IMR-90 (cell line): ENCODE data around the gene C1orf159. TPM values are rescaled to one million over a fixed set of nuclear protein-coding genes. Genes with fewer than 3 reads are reported as not detected.

ENCODE experiments used
- ATAC-seq: fragments of 200-7000 bp; cut with Tn5 transposase; 2 replicates; pipeline ENCODE4 v1.9.1; 2020; ENCODE audit warnings: low read depth, mild to moderate bottlenecking, moderate library complexity
- BruUV-seq: library from RNA; stranded (reverse); fragments of 400-500 nt; replicated peaks from 2 replicates; lab custom pipeline; 2021; lab: Mats Ljungman, UMichigan
- CTCF ChIA-PET: fragments of 300-600 bp; formaldehyde crosslinking; extraction: SDS; loops from one replicate; lab custom pipeline; 2021; ENCODE audit warnings: antibody characterized with exemption; lab: Yijun Ruan, JAX
- POLR2A ChIA-PET: fragments of 300-600 bp; sonication (Branson Sonifier 250); formaldehyde crosslinking; loops from one replicate; lab custom pipeline; 2022; ENCODE audit warnings: antibody characterized with exemption; ENCODE audit not compliant: unreplicated experiment; lab: Charles Lee
- DNase-seq: peaks from one replicate; pipeline ENCODE4 v3.0.0; 2013
- H2AFZ ChIP-seq: replicated peaks from 2 replicates; pipeline ENCODE3; 2013; ENCODE audit warnings: low read length, mild to moderate bottlenecking; ENCODE audit not compliant: poor library complexity
- H2AK5ac ChIP-seq: 2 replicates; pipeline ENCODE4 v1.6.1; 2013; ENCODE audit warnings: low read depth, low read length, inconsistent platforms
- H2AK9ac ChIP-seq: replicated peaks from 2 replicates; pipeline ENCODE3; 2013; ENCODE audit warnings: mild to moderate bottlenecking, low read depth, low read length, moderate library complexity; ENCODE audit not compliant: poor library complexity
- H2BK120ac ChIP-seq: 2 replicates; pipeline ENCODE4 v1.6.1; 2013; ENCODE audit warnings: low read depth, low read length, inconsistent platforms
- H2BK15ac ChIP-seq: 3 replicates; pipeline ENCODE4 v1.6.1; 2013; ENCODE audit warnings: low read depth, low read length, inconsistent platforms
- H2BK20ac ChIP-seq: 2 replicates; pipeline ENCODE4 v1.6.1; 2013; ENCODE audit warnings: low read depth, mild to moderate bottlenecking, inconsistent platforms, low read length, moderate library complexity
- H2BK5ac ChIP-seq: 2 replicates; pipeline ENCODE4 v1.6.1; 2013; ENCODE audit warnings: mild to moderate bottlenecking, low read depth, low read length, inconsistent platforms; ENCODE audit not compliant: poor library complexity, severe bottlenecking
- H3K14ac ChIP-seq: replicated peaks from 2 replicates; pipeline ENCODE4 v1.6.1; 2013; ENCODE audit warnings: low read depth, low read length, inconsistent platforms
- H3K18ac ChIP-seq: 2 replicates; pipeline ENCODE4 v1.6.1; 2013; ENCODE audit warnings: low read depth, low read length, control low read depth
- H3K23ac ChIP-seq: 2 replicates; pipeline ENCODE4 v1.6.1; 2013; ENCODE audit warnings: low read depth, low read length, inconsistent platforms
- H3K27ac ChIP-seq: 2 replicates; pipeline ENCODE4 v1.5.1; 2013; ENCODE audit warnings: mild to moderate bottlenecking, control low read depth, low read length; ENCODE audit not compliant: insufficient read depth
- H3K27me3 ChIP-seq: 2 replicates; pipeline ENCODE4 v1.6.1; 2013; ENCODE audit warnings: low read length; ENCODE audit not compliant: control insufficient read depth, insufficient read depth
- H3K36me3 ChIP-seq: 2 replicates; pipeline ENCODE4 v1.6.1; 2013; ENCODE audit warnings: low read length, mixed read lengths; ENCODE audit not compliant: control insufficient read depth, insufficient read depth
- H3K4ac ChIP-seq: 2 replicates; pipeline ENCODE4 v1.6.1; 2013; ENCODE audit warnings: low read depth, low read length, inconsistent platforms
- H3K4me1 ChIP-seq: 2 replicates; pipeline ENCODE4 v1.6.1; 2013; ENCODE audit warnings: low read length, mixed read lengths; ENCODE audit not compliant: control insufficient read depth, insufficient read depth
- H3K4me2 ChIP-seq: 2 replicates; pipeline ENCODE4 v1.6.1; 2013; ENCODE audit warnings: low read depth, mild to moderate bottlenecking, control low read depth, low read length, moderate library complexity
- H3K4me3 ChIP-seq: 2 replicates; pipeline ENCODE4 v1.5.1; 2013; ENCODE audit warnings: low read depth, mild to moderate bottlenecking, control low read depth, low read length, moderate library complexity; ENCODE audit not compliant: insufficient read depth
- H3K56ac ChIP-seq: 2 replicates; pipeline ENCODE4 v1.6.1; 2013; ENCODE audit warnings: low read length, inconsistent platforms; ENCODE audit not compliant: insufficient read depth; ENCODE audit errors: extremely low read depth
- H3K79me1 ChIP-seq, 2 experiments: 2 replicates each; pipeline ENCODE4 v1.6.1; 2013; ENCODE audit warnings: low read length in 2 of 2, inconsistent platforms in 1 of 2, low read depth in 1 of 2
- H3K9ac ChIP-seq: 2 replicates; pipeline ENCODE4 v1.6.1; 2013; ENCODE audit warnings: low read depth, low read length, control low read depth
- H3K9me1 ChIP-seq: 2 replicates; pipeline ENCODE4 v1.6.1; 2013; ENCODE audit warnings: low read length, inconsistent platforms; ENCODE audit not compliant: insufficient read depth
- H3K9me3 ChIP-seq: 2 replicates; pipeline ENCODE4 v1.6.1; 2013; ENCODE audit warnings: low read length; ENCODE audit not compliant: control insufficient read depth, insufficient read depth
- H4K20me1 ChIP-seq: 2 replicates; pipeline ENCODE4 v1.6.1; 2013; ENCODE audit warnings: low read length, inconsistent platforms; ENCODE audit not compliant: insufficient read depth
- H4K5ac ChIP-seq: 2 replicates; pipeline ENCODE4 v1.6.1; 2013; ENCODE audit warnings: mild to moderate bottlenecking, low read depth, low read length, control low read depth
- H4K8ac ChIP-seq, 2 experiments: 2 replicates each; pipeline ENCODE4 v1.6.1; 2013; ENCODE audit warnings: low read depth in 2 of 2, low read length in 2 of 2, control low read depth in 1 of 2, inconsistent platforms in 1 of 2
- H4K91ac ChIP-seq: 2 replicates; pipeline ENCODE4 v1.6.1; 2013; ENCODE audit warnings: low read depth, low read length, inconsistent platforms; ENCODE audit not compliant: insufficient read depth
- BHLHE40 ChIP-seq: fragments of 150-350 bp; IDR thresholded peaks from 2 replicates; pipeline ENCODE4 v1.6.1; 2016; ENCODE audit warnings: mild to moderate bottlenecking, low read depth, low read length
- CHD1 ChIP-seq: IDR thresholded peaks from 2 replicates; pipeline ENCODE4 v1.6.1; 2012; ENCODE audit warnings: low read depth, low read length, improper control_type of control experiment
- MAZ ChIP-seq: IDR thresholded peaks from 2 replicates; pipeline ENCODE4 v1.6.1; 2012; ENCODE audit warnings: low read depth, mild to moderate bottlenecking, low read length, improper control_type of control experiment, moderate library complexity, borderline replicate concordance
- MXI1 ChIP-seq: IDR thresholded peaks from 2 replicates; pipeline ENCODE4 v1.6.1; 2012; ENCODE audit warnings: low read depth, mild to moderate bottlenecking, low read length, moderate library complexity, borderline replicate concordance
- NFE2L2 ChIP-seq: fragments of 150-350 bp; IDR thresholded peaks from 2 replicates; pipeline ENCODE4 v1.6.1; 2016; ENCODE audit warnings: low read depth, mild to moderate bottlenecking, low read length
- POLR2A ChIP-seq: IDR thresholded peaks from 2 replicates; pipeline ENCODE4 v1.6.1; 2012; ENCODE audit warnings: mild to moderate bottlenecking, low read depth, low read length
- RFX5 ChIP-seq: IDR thresholded peaks from 2 replicates; pipeline ENCODE4 v1.8.0; 2012; ENCODE audit warnings: low read depth, mild to moderate bottlenecking, low read length, moderate library complexity
- SMC3 ChIP-seq: fragments of 150-350 bp; IDR thresholded peaks from 2 replicates; pipeline ENCODE4 v1.6.1; 2016; ENCODE audit warnings: low read depth, mild to moderate bottlenecking, antibody characterized with exemption, low read length, moderate library complexity
- USF2 ChIP-seq: fragments of 150-350 bp; IDR thresholded peaks from 2 replicates; pipeline ENCODE4 v1.6.1; 2017; ENCODE audit warnings: mild to moderate bottlenecking, antibody characterized with exemption, low read length, low read depth
- WGBS, 2 experiments: methylation state at CpG; one replicate each; pipeline versions ENCODE4 v1.1.5 to v1.1.7; 2013; ENCODE audit warnings: missing lambda C conversion rate in 2 of 2; ENCODE audit not compliant: insufficient read length in 1 of 2; ENCODE audit errors: extremely low coverage in 2 of 2; 5-methylcytosine and 5-hydroxymethylcytosine counted together
- dilution Hi-C: fragments of 300-500 bp; cut with HindIII; formaldehyde crosslinking; loops from one replicate; pipeline ENCODE4 v1.14.3; 2018; ENCODE audit warnings: low sequenced_read_pairs; ENCODE audit not compliant: unreplicated experiment
- in situ Hi-C: fragments of 300-500 bp; cut with MboI; formaldehyde crosslinking; loops from 3 replicates; pipeline ENCODE4 v1.14.3; 2019; ENCODE audit warnings: low sequenced_read_pairs, inconsistent platforms, mixed read lengths
- intact Hi-C: fragments of 100-400 bp; cut with micrococcal nuclease; formaldehyde crosslinking; loops from 2 replicates; pipeline ENCODE4 v1.10.0; 2022
- polyA plus RNA-seq, 3 experiments: library from polyadenylated mRNA; depleted of rRNA; stranded (reverse); fragments of >200 nt; gene quantifications; 2 replicates each; pipeline ENCODE4 v1.2.3, GENCODE V29; 2012; ENCODE audit warnings: low replicate concordance in 1 of 3
- total RNA-seq: library from RNA; depleted of rRNA; stranded (reverse); fragments of >200 nt; gene quantifications from 2 replicates; pipeline ENCODE4 v1.2.3, GENCODE V29; 2012
- TF ChIP-seq, protein P1 (sequence below): fragments of 150-350 bp; IDR thresholded peaks from 2 replicates; pipeline ENCODE4 v1.6.1; 2016; ENCODE audit warnings: low read depth, mild to moderate bottlenecking, low read length, moderate library complexity, borderline replicate concordance
- TF ChIP-seq, protein P2 (sequence below): conservative IDR thresholded peaks from 2 replicates; pipeline ENCODE4 v1.5.1; 2012; ENCODE audit warnings: mild to moderate bottlenecking, low read depth, low read length, improper control_type of control experiment

The C1orf159 gene
- total and polyA plus RNA-seq, 2 of the 4 experiments (the other 2 are of a cell fraction) = 2.9 to 12.6 TPM

GRCh38 chr1:1144122-1144842 lies 28.4 kb upstream of the C1orf159 start:
- H2AK5ac ChIP-seq = no peak overlapping the region
- H3K9me3 ChIP-seq = 0 out of 2 replicates have a peak, but pooled peaks cover 2% of the 10 kb centered on the region
- H3K4me2 ChIP-seq = no peak overlapping the region
- H3K9ac ChIP-seq = no peak overlapping the region
- intact Hi-C loops = no loop called here
- in situ Hi-C loops = no loop called here
- H2BK15ac ChIP-seq = no peak overlapping the region
- ATAC-seq (no peak), DNase-seq (no peak)
- no peak overlapping the region for H3K14ac ChIP-seq
- no peak overlapping the region for H2BK20ac ChIP-seq
- no peaks in the 10 kb centered on the region for H3K4me1 ChIP-seq
- H3K27me3 ChIP-seq = peaks cover 11% of the 10 kb centered on the region; the same call in 1 of the 2 replicates
- 69% methylated on average over 27 of the region's 42 CpGs; no CpG with 5 or more reads in 1 of the 2 experiments for WGBS, 2 experiments
- H3K79me1 ChIP-seq = no peaks in the 10 kb centered on the region
- no peaks in the 10 kb centered on the region for H3K9me1 ChIP-seq
- no peak overlapping the region for H3K23ac ChIP-seq
- no peak overlapping the region for H4K5ac ChIP-seq
- dilution Hi-C loops = no loop called here
- no peak overlapping the region for H2AFZ ChIP-seq
- H4K8ac ChIP-seq = no peak overlapping the region
- no peak overlapping the region for H3K18ac ChIP-seq
- CTCF ChIA-PET = no interaction called here
- POLR2A ChIA-PET = no interaction called here
- BruUV-seq = no TSS peak
- H3K56ac ChIP-seq = no peak overlapping the region
- H3K4me3 ChIP-seq = no peak overlapping the region
- H2AK9ac ChIP-seq = no peak overlapping the region
- no peak for TF ChIP-seq USF2
- no peak for TF ChIP-seq BHLHE40
- TF ChIP-seq, protein P1, sequence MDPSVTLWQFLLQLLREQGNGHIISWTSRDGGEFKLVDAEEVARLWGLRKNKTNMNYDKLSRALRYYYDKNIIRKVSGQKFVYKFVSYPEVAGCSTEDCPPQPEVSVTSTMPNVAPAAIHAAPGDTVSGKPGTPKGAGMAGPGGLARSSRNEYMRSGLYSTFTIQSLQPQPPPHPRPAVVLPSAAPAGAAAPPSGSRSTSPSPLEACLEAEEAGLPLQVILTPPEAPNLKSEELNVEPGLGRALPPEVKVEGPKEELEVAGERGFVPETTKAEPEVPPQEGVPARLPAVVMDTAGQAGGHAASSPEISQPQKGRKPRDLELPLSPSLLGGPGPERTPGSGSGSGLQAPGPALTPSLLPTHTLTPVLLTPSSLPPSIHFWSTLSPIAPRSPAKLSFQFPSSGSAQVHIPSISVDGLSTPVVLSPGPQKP = no peak
- TF ChIP-seq RFX5 = no peak
- no peak for TF ChIP-seq MAZ
- no peak for TF ChIP-seq CHD1
- TF ChIP-seq MXI1 = no peak
- TF ChIP-seq NFE2L2 = no peak
- no peak for TF ChIP-seq POLR2A
- TF ChIP-seq SMC3 = no peak
- TF ChIP-seq, protein P2, sequence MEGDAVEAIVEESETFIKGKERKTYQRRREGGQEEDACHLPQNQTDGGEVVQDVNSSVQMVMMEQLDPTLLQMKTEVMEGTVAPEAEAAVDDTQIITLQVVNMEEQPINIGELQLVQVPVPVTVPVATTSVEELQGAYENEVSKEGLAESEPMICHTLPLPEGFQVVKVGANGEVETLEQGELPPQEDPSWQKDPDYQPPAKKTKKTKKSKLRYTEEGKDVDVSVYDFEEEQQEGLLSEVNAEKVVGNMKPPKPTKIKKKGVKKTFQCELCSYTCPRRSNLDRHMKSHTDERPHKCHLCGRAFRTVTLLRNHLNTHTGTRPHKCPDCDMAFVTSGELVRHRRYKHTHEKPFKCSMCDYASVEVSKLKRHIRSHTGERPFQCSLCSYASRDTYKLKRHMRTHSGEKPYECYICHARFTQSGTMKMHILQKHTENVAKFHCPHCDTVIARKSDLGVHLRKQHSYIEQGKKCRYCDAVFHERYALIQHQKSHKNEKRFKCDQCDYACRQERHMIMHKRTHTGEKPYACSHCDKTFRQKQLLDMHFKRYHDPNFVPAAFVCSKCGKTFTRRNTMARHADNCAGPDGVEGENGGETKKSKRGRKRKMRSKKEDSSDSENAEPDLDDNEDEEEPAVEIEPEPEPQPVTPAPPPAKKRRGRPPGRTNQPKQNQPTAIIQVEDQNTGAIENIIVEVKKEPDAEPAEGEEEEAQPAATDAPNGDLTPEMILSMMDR = no peak
- H3K36me3 ChIP-seq = no peaks in the 10 kb centered on the region
- no peak overlapping the region for H2BK120ac ChIP-seq
- H4K91ac ChIP-seq = no peak overlapping the region
- H3K27ac ChIP-seq = no peak overlapping the region
- no peaks in the 10 kb centered on the region for H4K20me1 ChIP-seq
- H3K4ac ChIP-seq = no peak overlapping the region
- no peak overlapping the region for H2BK5ac ChIP-seq
